ENCODE data around the gene C9orf153. TPM values are rescaled to one million over a fixed set of nuclear protein-coding genes. Genes with fewer than 3 reads are reported as not detected.

The C9orf153 gene
- total RNA-seq, 1 donor from 2014 or later, result 0.51 TPM

DNA sequence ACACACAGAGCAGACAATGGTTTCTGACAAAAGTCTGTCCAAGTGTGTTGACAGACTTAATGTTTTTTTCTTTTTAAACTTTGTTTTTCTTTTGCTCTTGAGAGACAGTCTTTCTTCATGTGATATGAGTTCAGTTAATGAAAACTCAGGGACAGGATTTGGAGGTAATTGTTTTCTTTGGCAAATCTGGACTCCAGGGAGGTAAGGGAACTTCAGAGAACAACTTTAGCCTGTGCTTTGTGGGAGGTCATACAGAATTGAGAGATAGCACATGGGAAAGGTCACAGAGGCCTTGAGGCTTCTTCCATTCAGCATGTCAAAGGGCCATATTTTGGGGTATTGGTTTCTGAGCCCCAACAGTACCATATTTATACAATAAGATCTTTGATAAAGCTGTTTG, 9.3 kb downstream of the C9orf153 start:
- Mint-ChIP-seq H3K36me3 (peaks cover 12% of the 10 kb centered on the region), H3K27ac (no peak overlapping the region), H3K4me3 (no peak overlapping the region), H3K27me3 (ENCODE audit: low read depth) (no peaks in the 10 kb centered on the region), H3K9me3 (peaks cover 17% of the 10 kb centered on the region), H3K4me1 (no peaks in the 10 kb centered on the region)
- TF ChIP-seq, protein P1, sequence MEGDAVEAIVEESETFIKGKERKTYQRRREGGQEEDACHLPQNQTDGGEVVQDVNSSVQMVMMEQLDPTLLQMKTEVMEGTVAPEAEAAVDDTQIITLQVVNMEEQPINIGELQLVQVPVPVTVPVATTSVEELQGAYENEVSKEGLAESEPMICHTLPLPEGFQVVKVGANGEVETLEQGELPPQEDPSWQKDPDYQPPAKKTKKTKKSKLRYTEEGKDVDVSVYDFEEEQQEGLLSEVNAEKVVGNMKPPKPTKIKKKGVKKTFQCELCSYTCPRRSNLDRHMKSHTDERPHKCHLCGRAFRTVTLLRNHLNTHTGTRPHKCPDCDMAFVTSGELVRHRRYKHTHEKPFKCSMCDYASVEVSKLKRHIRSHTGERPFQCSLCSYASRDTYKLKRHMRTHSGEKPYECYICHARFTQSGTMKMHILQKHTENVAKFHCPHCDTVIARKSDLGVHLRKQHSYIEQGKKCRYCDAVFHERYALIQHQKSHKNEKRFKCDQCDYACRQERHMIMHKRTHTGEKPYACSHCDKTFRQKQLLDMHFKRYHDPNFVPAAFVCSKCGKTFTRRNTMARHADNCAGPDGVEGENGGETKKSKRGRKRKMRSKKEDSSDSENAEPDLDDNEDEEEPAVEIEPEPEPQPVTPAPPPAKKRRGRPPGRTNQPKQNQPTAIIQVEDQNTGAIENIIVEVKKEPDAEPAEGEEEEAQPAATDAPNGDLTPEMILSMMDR (IDR thresholded peaks at IDR 0.05; ENCODE audit: unreplicated experiment), result no peak
- no peak for DNase-seq (ENCODE audit: low spot score in 2 of 2, unreplicated experiment in 2 of 2)

DNA sequence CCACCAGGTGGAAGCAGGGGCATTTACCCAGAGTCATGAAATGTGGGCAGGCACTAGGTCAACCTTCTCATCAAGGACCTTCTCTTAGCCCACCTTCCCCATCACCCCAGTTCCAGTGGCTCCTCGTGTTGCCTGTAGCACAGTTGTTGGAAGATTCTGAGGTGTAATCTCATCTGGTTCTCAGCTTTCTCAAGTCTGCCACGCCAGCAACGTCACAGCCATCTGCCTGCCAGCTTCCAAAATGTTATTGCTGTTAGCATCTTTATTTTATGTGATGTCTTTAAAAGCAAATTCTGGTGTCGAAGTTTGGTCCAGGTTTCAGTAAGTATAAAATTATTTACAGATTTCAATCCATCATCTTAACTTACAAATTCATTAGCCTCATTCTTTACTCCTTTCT, 10.7 kb downstream of the C9orf153 start:
- peaks cover 13% of the 10 kb centered on the region for H3K9me3 Mint-ChIP-seq
- H3K27ac Mint-ChIP-seq, result no peak overlapping the region
- peaks cover 6% of the 10 kb centered on the region for H3K36me3 Mint-ChIP-seq
- TF ChIP-seq, protein P1 (IDR thresholded peaks at IDR 0.05; ENCODE audit: unreplicated experiment), result no peak
- no peaks in the 10 kb centered on the region for H3K27me3 Mint-ChIP-seq (ENCODE audit: low read depth)
- H3K4me1 Mint-ChIP-seq, result no peaks in the 10 kb centered on the region
- H3K4me3 Mint-ChIP-seq, result no peak overlapping the region
- DNase-seq (ENCODE audit: low spot score in 2 of 2, unreplicated experiment in 2 of 2), result no peak

DNA sequence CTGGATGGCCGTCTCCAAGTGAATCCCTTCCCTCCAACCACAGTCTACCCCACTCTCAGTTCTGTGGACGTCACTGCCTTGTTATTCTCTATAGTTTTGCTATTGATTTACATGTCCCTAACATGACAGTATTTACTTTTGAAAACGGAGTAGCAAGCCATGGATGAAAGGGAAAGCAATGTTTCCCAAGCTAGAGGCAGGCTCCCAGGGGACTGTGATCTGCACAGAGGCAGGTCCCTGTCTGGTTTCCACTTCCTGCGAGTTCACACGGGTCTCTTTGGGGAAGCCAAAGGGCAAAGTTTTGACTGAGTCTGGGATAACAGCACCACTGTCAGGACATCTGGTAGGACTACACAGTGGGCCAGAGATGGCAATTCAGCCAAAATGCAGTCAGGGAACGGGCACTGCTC, 12.7 kb downstream of the C9orf153 start:
- peaks cover 2% of the 10 kb centered on the region for H3K36me3 Mint-ChIP-seq
- no peak overlapping the region for H3K4me3 Mint-ChIP-seq
- H3K9me3 Mint-ChIP-seq, result peaks cover 6% of the 10 kb centered on the region
- H3K4me1 Mint-ChIP-seq, result peaks cover 4% of the 10 kb centered on the region
- TF ChIP-seq, protein P1 (IDR thresholded peaks at IDR 0.05; ENCODE audit: unreplicated experiment), result no peak
- H3K27ac Mint-ChIP-seq, result no peak overlapping the region
- DNase-seq (ENCODE audit: low spot score in 2 of 2, unreplicated experiment in 2 of 2), result no peak
- no peaks in the 10 kb centered on the region for H3K27me3 Mint-ChIP-seq (ENCODE audit: low read depth)

DNA sequence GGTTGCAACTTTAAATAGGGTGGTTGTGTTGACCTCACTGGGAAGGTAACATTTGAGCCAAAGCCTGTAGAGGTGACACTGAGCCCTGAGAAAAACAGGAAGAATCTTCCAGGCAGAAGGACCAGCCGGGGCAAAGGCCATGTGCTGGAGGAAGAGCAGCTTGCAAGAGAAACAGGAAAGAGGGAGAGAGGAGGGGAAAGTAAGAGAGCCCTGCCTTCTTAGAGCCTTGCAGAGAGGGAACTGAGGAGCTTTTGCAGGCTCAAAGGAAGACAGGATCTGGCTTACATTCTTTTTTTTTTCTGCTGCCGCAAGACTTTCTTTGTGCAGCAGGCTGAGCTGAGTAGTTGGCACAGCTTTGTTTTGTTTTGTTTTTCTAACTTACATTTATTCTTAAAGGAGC, 17.4 kb downstream of the C9orf153 start:
- H3K9me3 Mint-ChIP-seq, result no peaks in the 10 kb centered on the region
- peaks cover 5% of the 10 kb centered on the region for H3K4me1 Mint-ChIP-seq
- no peak overlapping the region for H3K27ac Mint-ChIP-seq
- H3K4me3 Mint-ChIP-seq, result no peak overlapping the region
- DNase-seq (ENCODE audit: low spot score in 2 of 2, unreplicated experiment in 2 of 2), result no peak
- H3K36me3 Mint-ChIP-seq, result no peaks in the 10 kb centered on the region
- H3K27me3 Mint-ChIP-seq (ENCODE audit: low read depth), result no peaks in the 10 kb centered on the region
- TF ChIP-seq, protein P1 (IDR thresholded peaks at IDR 0.05; ENCODE audit: unreplicated experiment), result no peak

DNA sequence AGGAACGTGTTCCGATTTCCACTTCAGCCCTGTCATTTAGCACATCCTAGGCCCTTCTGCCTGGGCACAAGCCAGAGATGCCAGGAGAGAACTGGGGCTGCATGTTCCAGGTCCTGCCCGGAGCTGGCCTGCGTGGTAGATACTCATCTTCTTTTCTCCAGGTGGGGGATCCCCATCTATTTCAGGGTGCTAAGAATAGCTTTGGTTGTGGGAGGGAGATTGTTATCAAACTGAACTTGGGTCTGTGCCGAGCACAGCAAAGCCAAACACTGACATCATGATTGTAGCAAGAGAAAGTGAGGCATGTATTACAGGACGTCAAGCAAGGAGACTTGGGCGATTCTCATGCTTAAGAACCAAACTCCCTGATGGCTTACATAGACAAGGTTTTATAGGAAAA, 18.2 kb downstream of the C9orf153 start:
- no peak overlapping the region for H3K27ac Mint-ChIP-seq

More for the DNA sequence above, 18.2 kb downstream of the C9orf153 start:
- Mint-ChIP-seq H3K4me1 (peaks cover 5% of the 10 kb centered on the region), H3K36me3 (no peaks in the 10 kb centered on the region), H3K4me3 (no peak overlapping the region), H3K27me3 (ENCODE audit: low read depth) (no peaks in the 10 kb centered on the region), H3K9me3 (no peaks in the 10 kb centered on the region)
- no peak for DNase-seq (ENCODE audit: low spot score in 2 of 2, unreplicated experiment in 2 of 2)
- TF ChIP-seq, protein P1 (IDR thresholded peaks at IDR 0.05; ENCODE audit: unreplicated experiment), result no peak
